GM20431 (cell line): Measurements from ENCODE around the gene ZCCHC7.

Experiments
- in situ Hi-C: fragments of 300-500 bp; cut with MseI, MboI; formaldehyde crosslinking; loops from one replicate; pipeline ENCODE4 v1.15.0; 2020; ENCODE audit warnings: low sequenced_read_pairs; ENCODE audit not compliant: unreplicated experiment

The ZCCHC7 gene

DNA sequence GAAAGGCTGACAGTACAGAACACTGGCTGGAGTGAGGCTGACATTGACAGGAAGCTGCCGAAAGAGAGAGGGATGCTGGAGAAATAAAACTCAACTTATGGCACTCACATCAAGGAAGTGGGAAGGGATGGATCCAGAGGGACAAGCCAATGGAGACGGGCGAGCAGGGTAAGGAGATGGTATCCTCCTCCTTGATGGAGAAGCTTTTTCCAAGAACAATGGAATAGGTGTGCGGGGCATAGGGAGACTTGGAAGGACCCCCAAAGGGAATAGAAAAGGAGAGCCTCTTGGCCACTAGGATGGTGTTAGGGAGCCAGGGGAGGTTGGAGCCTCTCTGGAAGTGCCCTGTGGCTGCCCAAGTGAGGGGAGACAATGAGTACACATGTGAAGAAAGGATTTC is 243.8 kb downstream of the ZCCHC7 start:
- in situ Hi-C loops: no loop called here

DNA sequence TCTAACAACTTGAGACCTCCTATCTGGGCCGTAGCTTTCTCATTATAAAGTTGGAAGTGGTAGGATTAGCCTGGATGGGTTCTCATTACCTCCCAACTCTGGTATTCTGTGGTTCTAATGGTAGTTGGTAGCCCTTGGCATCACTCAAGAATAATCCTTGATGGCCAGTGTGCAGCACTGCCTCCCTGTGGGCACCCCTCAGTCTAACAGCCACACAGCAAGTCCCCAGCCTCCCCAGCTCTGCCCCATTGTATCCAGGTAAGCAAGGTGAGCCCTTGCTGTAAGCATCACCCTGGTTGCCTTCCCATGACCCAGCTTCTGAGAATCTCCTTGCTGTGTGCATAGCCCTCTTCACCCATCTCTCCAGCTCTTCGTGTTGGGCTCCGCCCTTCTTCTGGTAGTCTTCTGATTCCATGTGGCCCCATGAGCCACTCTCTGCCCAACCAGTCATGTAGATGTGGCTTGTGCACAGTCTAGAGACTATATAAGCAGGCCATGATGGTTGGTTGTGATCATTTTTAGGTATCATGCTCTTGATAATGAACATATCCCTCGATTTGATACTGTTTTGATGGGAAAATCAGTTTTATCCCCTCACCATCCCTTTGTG is 244.5 kb downstream of the ZCCHC7 start:
- in situ Hi-C loops: no loop called here

DNA sequence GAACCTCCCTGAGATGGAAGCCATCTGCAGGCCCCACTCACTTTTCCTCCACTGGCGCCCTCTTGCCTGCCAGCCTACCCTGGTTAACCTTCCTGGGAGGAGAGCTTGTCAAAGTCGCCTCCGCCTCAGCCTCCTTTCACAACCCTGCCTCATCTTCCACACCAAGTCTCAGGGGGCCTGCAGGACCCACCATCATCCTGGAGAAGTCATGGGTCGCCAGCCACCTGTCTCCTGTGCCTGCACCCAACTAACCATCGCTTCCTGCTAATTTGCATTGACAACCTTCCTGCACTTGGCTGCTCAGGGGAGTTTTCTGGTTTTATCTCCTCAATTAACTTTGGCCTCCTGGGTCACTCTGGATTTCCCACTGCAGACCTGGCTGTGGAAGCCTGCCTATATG is 249.3 kb downstream of the ZCCHC7 start:
- in situ Hi-C loops: no loop called here

DNA sequence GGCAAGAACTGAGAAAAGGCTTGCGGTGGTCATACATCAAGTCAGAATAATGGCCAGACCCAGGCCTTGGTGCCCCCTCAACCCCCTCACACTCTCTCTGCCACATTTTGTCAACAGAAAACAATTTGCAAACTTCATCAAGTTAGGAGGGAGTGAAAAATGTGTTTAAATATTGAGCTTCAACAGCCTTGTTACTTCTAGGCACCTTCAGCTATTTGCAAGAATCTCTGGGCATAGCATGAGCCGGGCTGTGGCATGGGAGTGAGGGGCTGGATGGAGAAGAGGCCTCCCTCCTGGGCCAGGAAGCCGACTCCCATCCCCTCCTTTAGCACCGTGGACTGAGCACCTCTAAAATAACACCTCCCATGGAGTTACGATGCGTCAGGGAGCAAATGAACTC is 249.9 kb downstream of the ZCCHC7 start:
- in situ Hi-C loops: no loop called here

DNA sequence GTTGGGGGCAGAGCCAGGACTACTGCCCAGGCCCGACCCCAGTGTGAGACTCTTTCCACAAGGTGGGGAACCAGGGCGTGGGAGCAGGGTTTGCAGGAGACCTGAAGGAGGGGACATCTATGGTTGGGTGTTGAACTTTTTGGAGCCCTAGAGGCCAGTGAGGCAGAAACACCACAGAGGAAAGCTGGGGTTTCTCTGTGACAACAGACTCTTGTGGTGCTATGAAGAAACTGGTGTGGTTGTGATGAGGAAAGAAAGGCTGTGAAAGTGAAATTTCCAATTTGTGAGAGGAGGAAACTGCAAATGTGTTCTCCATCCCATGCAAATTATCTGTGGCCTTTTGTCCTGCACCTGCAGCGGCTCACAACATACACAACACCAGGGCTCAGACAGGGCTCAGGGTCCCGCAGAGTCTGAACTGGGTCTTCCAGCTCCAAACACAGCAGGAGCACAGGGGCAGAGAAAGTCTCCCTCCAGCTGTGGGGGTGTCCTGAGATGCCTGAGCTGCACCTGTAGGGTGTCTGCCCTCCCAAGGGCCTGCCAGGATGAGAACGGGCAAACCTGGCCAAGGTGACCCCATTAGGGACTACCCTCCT is 250.7 kb downstream of the ZCCHC7 start:
- in situ Hi-C loops: no loop called here

DNA sequence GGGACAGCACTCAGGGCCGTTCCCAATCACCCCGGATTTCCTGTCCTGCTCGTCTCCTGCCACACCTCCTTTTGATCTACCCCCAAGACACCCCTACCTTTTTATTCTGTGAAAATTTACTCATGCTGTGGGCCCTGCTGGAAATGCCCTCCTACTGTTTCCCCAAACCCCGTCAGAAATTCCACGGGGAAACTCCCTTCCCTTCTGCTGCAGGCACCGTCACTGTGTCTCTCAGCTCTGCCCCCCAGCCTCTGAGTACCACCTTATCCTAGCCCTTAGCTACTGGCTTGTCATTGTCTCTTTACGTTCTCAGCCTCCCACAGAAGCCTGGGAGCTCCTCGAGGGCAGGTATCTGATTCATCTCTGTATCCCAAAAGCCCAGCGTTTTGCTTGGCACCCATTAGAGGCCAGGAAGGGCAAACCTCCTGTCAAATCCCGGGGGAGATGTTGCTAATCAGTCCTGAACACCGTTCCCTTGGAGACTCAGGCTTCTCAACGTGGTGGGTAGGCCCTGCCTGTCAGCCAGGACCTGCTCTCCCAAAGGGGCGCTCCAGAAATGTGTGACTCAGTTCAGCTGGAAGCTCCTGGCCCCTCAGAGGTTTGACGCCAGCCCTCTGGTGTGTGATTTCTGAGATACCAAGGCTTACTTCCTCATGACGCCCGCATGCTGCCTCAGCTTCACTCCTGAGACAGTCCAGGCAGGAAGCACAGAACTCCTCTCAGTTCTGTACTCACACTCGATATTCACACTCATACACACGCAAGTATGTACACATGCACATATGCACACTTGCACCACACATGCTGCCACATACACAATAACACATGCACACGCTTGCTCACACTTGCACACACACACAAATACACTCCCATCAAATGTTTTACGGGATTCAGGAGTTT is 251.4 kb downstream of the ZCCHC7 start:
- in situ Hi-C loops: no loop called here

DNA sequence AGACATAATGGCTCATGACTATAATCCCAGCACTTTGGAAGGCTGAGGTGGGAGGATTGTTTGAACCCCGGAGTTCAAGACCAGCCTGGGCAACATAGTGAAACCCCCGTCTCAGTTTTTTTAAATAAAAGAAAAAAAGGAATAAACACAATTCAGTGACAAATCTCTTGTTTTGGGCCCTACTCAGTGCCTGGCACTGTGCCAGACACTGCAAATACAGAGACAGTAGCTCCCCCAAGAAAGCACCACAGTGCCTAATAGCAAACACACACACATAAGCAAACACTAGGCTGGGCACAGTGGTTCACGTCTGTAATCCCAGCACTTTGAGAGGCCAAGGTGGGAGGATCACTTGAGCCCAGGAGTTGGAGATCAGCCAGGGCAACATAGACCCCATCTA is 252.5 kb downstream of the ZCCHC7 start:
- in situ Hi-C loops: no loop called here

DNA sequence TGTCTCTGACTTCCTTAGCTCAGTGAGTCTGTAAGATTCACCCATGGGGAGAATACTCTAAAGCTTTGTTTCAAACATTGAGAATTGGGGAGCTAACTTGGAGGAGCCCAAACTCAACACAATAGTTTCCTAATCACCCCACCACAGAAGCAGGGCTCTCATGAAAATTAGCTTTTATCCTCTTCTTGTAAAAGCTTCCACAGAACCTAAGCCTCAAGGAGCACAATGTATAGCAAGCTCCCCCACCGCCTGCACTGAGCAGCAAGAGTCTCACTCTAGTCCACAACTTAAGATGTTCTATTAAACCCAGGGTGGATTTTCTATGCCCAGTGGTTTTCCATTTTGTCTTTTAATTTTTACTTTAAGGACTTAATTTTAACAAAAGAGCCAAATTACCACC is 253.2 kb downstream of the ZCCHC7 start:
- in situ Hi-C loops: no loop called here

DNA sequence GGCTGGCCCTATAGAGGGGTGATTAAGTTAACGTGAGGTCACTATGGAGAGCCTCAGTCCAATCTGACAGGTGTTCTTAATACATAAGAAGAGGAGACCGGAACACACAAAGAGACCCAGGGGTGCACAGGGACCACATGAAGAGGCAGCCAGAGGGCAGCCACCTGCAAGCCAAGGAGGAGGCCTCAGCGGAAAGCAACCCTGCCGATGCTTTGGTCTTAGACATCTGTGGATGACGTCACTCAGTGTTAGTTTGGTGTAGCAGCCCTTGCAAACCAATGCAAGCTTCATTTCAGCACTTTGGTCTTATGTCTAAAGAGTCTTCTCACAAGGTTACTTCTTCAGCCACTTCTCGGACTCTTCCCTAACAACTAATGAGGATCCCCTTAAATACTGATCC is 254.5 kb downstream of the ZCCHC7 start:
- in situ Hi-C loops: no loop called here

DNA sequence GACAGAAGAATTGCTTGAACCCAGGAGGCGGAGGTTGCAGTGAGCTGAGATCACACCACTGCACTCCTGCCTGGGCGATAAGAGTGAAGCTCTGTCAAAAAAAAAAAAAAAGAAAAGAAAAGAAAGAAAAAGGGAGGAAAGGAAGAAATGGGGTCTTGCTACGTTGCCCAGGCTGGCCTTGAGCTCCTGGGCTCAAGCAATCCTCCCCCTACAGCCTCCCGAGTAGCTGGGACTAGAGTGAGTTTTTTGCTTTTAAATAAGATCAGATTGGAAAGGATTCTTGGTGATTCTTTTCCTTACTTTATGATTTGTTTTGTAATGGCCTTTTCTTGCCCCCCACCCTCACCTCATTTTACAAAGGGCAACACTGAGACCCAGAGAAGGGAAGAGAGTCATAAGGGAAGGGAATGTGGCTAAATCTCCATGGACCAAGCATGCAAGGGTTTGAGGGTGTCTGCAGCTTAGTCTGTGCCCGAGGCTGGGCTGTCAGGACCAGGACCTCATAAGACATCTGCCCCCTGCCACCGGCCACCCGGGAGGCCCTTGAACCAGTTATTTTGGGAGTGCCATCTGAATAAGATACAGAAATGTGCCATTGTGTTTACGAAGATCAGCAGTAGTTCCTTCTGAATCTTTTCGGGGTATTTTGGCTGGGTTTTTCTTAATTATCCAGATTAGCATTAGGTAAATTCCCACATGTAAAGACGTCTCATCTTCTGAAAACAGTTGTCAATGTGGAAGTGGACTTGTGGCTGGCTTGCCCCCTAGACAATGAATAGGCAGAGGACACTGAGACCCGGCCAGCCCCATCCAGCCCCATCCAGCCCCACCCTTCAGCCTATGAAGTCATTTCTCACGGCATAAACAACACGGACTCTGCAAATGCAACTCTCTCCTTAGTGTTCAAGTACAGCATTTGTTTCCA is 257.6 kb downstream of the ZCCHC7 start:
- in situ Hi-C loops: no loop called here

DNA sequence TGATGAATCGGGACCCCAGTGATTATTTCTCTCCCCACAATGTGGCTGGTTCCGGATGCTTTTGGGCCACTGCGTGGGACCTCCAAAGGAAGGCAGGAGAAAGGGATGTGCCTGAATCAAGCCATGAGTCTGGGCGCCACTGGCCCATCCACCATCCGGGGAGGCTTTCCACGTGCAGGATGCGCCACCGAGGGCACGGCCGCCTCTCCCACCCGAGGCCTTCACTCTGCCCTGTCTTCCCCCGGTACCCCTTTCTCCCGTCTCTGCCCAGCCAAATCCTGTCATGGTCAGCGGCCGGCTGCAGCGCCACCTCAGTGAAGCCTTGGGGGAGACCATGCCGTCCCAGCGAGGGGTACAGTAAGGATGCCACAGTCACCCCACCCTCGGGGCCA is 258.2 kb downstream of the ZCCHC7 start:
- in situ Hi-C loops: no loop called here

DNA sequence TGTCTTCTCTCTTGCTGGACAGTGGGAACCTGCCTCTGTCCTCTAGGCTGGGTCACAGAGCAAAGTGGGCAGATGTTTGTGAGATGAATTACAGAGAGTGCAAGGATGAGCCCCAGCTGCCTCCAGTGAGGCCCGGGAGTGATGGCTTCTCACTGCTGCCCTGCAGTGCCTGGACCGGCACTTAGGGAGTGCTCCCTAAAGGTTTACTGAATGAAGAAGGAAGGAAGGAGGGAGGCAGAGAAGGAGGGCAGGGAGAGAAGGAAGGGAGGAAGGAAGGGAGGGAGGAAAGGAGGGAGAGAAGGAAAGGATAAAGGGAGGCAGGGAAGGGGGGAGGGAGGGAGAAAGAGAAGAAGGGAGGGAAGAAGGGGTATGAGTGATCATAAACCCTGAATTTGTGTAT is 259.5 kb downstream of the ZCCHC7 start:
- in situ Hi-C loops: no loop called here

DNA sequence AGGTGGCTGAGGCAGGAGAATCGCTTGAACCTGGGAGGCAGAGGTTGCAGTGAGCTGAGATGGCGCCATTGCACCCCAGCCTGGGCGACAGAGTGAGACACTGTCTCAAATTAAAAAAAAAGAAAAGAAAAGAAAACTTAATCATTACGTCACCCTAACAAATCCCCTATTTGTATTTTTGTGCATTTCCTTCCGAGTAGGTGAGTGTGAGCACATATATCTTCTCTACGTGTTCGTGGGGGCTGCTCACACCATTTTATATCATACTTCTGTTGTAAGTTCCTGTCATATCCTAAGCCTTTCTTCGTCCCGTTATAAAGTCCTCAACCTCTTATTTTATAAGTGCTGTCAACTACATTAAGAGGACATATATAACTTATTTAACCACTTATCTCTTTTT is 260.2 kb downstream of the ZCCHC7 start:
- in situ Hi-C loops: no loop called here

DNA sequence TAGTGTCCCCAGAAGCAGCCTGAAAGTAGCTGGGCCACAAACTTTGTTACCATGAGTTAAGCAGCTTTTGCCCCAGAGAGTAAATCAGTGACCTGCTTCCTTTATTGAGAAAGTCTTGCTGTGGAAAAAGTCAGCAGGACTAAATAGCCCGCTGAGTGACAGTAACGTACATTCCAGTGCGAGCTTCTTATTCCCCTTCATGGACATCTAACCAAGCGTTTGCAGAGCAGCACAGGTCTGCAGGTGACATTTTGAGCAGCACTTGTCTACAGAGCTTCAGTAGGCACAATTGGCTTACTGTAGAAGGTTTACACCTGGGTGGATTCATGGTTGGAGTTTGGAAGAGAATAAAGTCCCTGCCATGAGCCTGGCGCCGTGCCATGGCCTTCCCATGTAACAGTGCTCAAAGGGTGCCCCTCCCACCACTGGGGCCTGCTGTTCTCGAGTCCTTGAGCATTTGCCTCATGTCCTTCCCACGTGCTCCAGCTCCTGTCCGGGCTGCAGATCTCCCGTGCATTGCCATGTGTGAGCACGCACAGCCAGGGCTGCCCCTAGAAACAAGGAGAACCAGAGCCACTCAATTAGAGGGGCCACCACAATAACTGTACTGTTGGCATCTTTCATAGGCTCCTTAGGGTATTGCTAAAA is 260.8 kb downstream of the ZCCHC7 start:
- in situ Hi-C loops: no loop called here

DNA sequence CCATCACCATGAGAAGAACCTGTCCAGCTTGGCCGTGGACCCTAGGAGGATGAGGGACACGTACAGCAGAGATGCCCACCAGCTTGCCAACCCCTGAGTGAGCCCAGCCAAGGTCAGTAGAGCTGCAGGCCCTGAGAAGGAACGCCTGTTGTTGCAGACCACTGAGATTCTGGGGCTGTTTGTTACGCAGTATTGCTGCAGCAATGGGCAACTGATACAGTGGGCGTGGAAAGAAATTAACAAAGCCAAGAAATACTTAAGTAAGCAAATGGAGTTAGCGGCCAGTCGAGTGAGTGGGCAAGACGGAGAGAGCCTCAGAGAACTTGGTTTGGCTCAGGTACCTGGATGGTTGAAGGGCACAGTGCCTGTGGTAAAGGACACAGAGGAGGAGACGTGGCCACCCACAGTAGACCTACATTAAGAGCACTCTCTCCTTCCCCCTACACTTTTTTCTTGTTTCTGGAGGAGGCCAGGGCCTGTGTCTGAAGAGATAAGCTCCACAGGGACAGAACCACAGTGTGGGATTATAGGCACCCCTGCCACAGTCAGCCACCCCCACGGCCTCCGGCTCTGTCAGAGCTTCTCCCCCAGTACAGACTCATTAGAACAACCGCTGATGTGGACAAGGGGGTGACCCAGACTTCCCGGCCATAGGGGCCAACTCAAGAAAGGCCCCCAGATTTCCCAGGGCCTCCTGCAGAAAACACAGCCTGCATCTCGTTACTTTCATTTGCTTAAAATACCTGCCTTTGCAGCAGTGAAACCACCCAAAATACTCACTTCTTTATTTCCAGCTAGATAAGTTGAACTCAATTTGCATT is 262.0 kb downstream of the ZCCHC7 start:
- in situ Hi-C loops: no loop called here

DNA sequence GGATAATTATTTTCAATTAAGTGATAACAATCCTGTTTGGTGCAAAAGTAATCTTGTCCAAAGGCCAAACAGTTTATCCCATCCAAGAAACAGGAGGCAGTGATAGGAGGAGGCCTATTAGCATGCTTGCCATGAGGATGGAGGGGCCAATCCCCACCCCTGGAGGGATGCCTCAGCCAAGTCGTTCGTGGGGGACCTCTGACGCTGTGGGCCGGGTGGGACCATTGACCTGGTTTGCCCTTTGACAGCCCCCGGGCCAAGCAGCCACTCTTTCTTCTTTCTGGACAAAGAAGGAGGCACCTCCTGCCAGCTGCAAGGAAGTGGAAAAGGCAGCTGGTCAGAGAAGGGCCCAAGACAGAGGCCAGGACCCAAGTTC is 262.6 kb downstream of the ZCCHC7 start:
- in situ Hi-C loops: no loop called here

DNA sequence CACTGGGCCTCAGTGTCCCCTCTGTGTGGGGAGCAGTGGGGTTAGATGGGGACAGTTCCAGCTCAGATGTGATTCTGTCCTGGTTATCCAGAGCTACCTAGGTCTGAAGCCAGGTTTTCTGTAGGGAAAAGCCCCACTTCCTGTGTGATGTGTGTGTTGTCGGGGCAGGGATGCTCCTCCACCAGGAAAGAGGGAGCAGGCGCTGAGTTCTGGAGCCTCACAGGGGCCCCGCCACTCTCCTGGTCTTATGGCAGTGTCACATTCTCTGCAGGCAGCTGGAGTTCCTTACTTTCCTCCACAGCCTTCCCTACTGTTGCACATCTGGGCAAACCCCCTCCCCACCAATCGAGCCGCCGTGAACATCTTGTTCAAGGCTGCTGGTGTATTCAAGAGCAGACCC is 263.0 kb downstream of the ZCCHC7 start:
- in situ Hi-C loops: no loop called here

DNA sequence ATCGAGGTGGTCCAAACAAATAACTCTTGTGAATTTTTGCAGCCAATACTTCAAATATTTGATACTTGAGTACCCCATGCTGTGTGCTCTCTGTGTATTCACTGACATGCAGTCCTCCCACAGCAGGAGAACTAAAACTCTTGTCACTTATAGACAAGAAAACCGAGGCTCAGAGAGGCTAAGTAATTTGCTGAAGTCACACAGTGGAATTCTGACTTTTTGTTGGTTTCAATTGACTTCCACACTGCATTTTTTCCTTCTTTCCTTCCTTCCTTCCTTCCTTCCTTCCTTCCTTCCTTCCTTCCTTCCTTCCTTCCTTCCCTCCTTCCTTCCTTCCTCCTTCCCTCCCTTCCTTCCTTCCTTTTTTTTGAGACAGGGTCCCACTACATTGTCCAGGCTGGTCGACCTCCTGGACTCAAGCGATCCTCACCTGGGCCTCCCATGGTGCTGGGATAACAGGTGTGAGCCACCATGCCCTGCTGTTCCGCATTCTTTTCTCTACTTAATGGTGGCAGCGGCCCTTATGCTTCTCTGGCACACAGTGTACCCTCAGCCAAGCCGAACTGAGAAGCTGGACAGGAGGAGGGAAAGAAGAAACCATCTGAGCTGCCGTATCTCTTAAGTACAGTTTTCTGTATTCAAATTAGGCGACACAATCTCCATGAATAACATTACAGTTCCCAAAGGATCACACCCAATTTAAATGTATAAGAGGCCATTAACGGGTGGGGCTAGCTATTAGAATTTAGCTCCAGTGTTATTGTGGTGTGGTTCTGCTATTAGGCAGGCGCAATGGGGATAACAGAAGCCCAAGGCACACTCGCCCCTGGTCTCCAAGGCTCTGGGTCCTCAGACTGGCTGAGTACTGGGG is 263.7 kb downstream of the ZCCHC7 start:
- in situ Hi-C loops: no loop called here
